22Rv1 (cell line): Measurements from ENCODE around the gene KCNE3.

Source experiments
- ZFX ChIP-seq: fragments of 450-650 bp; IDR thresholded peaks from 2 replicates; pipeline ENCODE4 v1.6.1; 2017; ENCODE audit warnings: antibody characterized with exemption, borderline replicate concordance
- TF ChIP-seq, protein P1 (sequence below): fragments of 450-650 bp; IDR thresholded peaks from 2 replicates; pipeline ENCODE4 v1.5.1; 2017; ENCODE audit warnings: mild to moderate bottlenecking

DNA sequence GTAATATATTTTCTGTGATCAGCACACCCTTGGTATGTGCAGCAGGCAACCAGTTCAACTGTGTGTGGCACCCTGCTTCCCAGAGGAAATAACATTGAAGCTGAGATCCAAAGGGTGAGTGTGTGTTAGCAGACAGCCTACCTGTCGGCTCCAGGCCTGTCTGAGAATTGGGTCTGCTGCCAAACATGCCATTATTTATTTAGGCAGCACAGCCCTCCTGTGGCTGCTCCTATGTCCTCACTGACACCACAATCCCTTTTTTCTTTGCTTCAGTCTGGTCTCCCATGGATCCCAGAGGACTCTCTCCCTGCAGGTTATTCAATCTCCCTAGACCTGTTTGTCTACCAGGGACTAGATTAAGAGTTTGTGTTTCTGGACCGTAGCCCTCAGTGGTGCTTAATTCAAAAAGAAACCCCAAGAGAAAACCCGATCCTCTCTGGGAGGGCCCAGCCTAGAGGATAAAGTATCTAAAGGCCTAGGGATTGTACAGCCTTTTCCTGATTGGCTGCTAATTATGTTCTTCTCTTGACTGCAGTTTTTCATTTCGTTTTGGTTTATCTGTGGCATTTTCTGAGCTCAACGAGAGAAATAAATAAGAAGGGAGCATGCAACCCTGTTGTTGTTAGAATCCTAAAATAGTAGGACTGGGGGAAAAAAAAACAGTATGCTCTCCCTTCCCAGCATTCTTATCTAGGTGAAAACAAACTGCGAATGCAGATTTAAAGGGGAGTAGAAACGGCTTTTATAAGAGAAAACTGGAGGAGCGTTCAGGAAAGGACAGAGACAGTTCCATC is 24.1 kb downstream of the KCNE3 start:
- TF ChIP-seq, protein P1, sequence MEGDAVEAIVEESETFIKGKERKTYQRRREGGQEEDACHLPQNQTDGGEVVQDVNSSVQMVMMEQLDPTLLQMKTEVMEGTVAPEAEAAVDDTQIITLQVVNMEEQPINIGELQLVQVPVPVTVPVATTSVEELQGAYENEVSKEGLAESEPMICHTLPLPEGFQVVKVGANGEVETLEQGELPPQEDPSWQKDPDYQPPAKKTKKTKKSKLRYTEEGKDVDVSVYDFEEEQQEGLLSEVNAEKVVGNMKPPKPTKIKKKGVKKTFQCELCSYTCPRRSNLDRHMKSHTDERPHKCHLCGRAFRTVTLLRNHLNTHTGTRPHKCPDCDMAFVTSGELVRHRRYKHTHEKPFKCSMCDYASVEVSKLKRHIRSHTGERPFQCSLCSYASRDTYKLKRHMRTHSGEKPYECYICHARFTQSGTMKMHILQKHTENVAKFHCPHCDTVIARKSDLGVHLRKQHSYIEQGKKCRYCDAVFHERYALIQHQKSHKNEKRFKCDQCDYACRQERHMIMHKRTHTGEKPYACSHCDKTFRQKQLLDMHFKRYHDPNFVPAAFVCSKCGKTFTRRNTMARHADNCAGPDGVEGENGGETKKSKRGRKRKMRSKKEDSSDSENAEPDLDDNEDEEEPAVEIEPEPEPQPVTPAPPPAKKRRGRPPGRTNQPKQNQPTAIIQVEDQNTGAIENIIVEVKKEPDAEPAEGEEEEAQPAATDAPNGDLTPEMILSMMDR = peak; percentile 79
- TF ChIP-seq ZFX = no peak
